HepG2 (cell line): ENCODE measurements around the gene MYLK2. TPM values are rescaled to one million over a fixed set of nuclear protein-coding genes. Genes with fewer than 3 reads are reported as not detected.
A peak's percentile ranks its signal among the peaks of the same experiment; 100 is the strongest.

ENCODE experiments used
- FOXO1 ChIP-seq: sonication (generic); formaldehyde crosslinking; IDR thresholded peaks from 2 replicates; pipeline ENCODE4 v1.4.0; 2020; ENCODE audit warnings: missing genetic modification reagents
- HNF4G ChIP-seq, 2 experiments: sonication (generic) in 1 of 2; formaldehyde crosslinking in 1 of 2; IDR thresholded peaks; 2 replicates each; pipeline versions ENCODE4 v1.4.0 to v1.6.1; 2011 to 2020; ENCODE audit warnings: borderline replicate concordance in 2 of 2, low read depth in 2 of 2, mild to moderate bottlenecking in 2 of 2, low read length in 1 of 2, missing genetic modification reagents in 1 of 2, moderate library complexity in 1 of 2
- NFYB ChIP-seq: sonication (generic); formaldehyde crosslinking; IDR thresholded peaks from 2 replicates; pipeline ENCODE4 v1.4.0; 2020; ENCODE audit warnings: missing genetic modification reagents
- RERE ChIP-seq: IDR thresholded peaks from 2 replicates; pipeline ENCODE4 v1.6.1; 2016; ENCODE audit warnings: low read depth, missing genetic modification reagents, missing compliant biosample characterization
- SMYD3 ChIP-seq: sonication (generic); formaldehyde crosslinking; IDR thresholded peaks from 2 replicates; pipeline ENCODE4 v1.8.1; 2023; ENCODE audit warnings: mild to moderate bottlenecking, missing genetic modification reagents
- SP4 ChIP-seq: sonication (generic); formaldehyde crosslinking; IDR thresholded peaks from 2 replicates; pipeline ENCODE4 v1.8.1; 2023; ENCODE audit warnings: mild to moderate bottlenecking, missing genetic modification reagents
- SP5 ChIP-seq: IDR thresholded peaks from 2 replicates; pipeline ENCODE4 v1.6.1; 2016; ENCODE audit warnings: low read depth, borderline replicate concordance
- TFDP1 ChIP-seq: IDR thresholded peaks from 2 replicates; pipeline ENCODE4 v1.6.1; 2016; ENCODE audit warnings: missing compliant biosample characterization, missing genetic modification reagents, borderline replicate concordance
- YEATS4 ChIP-seq: sonication (generic); formaldehyde crosslinking; IDR thresholded peaks from 2 replicates; pipeline ENCODE4 v1.4.0; 2020; ENCODE audit warnings: missing genetic modification reagents, borderline replicate concordance
- ZNF10 ChIP-seq: sonication (generic); formaldehyde crosslinking; IDR thresholded peaks from 2 replicates; pipeline ENCODE4 v1.4.0; 2020; ENCODE audit warnings: mild to moderate bottlenecking, low read depth, missing genetic modification reagents, borderline replicate concordance
- ZSCAN31 ChIP-seq: sonication (generic); formaldehyde crosslinking; IDR thresholded peaks from 2 replicates; pipeline ENCODE4 v1.5.0; 2020; ENCODE audit warnings: low read depth, mild to moderate bottlenecking, missing genetic modification reagents
- polyA plus RNA-seq, 8 experiments: library from polyadenylated mRNA; depleted of rRNA in 3 of 8; stranded (reverse) in 7 of 8; unstranded in 1 of 8; fragments of >200 nt; fragmentation: Illumina TruSeq in 4 of 8; extraction: Trizol in 4 of 8; gene quantifications; 2 replicates each; pipeline versions ENCODE4 v1.2.1 to v1.2.3, GENCODE V29; 2011 to 2016; ENCODE audit warnings: low read depth in 4 of 8, missing spikeins in 1 of 8, mixed read lengths in 1 of 8; ENCODE audit not compliant: insufficient read depth in 1 of 8
- total RNA-seq, 5 experiments: library from RNA; depleted of rRNA; stranded (reverse); fragments of >200 nt; fragmentation: Illumina TruSeq; extraction: Trizol; gene quantifications; 2 replicates each; pipeline ENCODE4 v1.2.3, GENCODE V29; 2016; ENCODE audit warnings: low read depth in 1 of 5
- TF ChIP-seq, protein P1 (sequence below): IDR thresholded peaks from 2 replicates; pipeline ENCODE4 v1.6.1; 2016; ENCODE audit warnings: low read depth
- TF ChIP-seq, protein P2 (sequence below): sonication (generic); formaldehyde crosslinking; IDR thresholded peaks from 2 replicates; pipeline ENCODE4 v1.5.0; 2020; ENCODE audit warnings: missing genetic modification reagents
- TF ChIP-seq, protein P3 (sequence below): sonication (generic); formaldehyde crosslinking; IDR thresholded peaks from 2 replicates; pipeline ENCODE4 v1.4.0; 2020; ENCODE audit warnings: mild to moderate bottlenecking, missing genetic modification reagents
- TF ChIP-seq, protein P4 (sequence below): sonication (generic); formaldehyde crosslinking; IDR thresholded peaks from 2 replicates; pipeline ENCODE4 v1.5.0; 2020; ENCODE audit warnings: mild to moderate bottlenecking, missing genetic modification reagents, borderline replicate concordance

MYLK2 gene
- total and polyA plus RNA-seq, 2 of the 13 experiments (the other 11 are each of a cell fraction or from before 2014, with no cell fraction given) = 0.27 TPM; not detected in 1

DNA sequence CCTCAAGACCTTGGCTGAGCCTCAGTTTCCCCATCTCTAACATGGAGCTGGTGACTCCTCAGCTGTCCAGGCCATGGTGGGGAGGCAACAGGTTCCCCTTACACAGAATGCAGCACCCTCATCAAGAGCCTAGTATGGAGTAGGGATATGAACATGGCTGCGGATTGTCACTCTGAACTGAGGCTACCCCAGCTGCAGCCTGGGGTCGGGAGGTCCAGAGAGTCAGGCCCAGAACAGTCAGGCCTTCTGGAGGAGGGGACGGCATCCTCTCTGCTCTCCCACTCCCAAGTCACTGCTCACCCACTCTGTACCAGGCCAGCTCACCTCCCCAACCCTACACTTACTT is 27.6 kb downstream of the MYLK2 start (continued):
- TF ChIP-seq SMYD3 (CRISPR knock-in tag) = no peak
- TF ChIP-seq NFYB (CRISPR knock-in tag) = no peak
- TF ChIP-seq, protein P1, sequence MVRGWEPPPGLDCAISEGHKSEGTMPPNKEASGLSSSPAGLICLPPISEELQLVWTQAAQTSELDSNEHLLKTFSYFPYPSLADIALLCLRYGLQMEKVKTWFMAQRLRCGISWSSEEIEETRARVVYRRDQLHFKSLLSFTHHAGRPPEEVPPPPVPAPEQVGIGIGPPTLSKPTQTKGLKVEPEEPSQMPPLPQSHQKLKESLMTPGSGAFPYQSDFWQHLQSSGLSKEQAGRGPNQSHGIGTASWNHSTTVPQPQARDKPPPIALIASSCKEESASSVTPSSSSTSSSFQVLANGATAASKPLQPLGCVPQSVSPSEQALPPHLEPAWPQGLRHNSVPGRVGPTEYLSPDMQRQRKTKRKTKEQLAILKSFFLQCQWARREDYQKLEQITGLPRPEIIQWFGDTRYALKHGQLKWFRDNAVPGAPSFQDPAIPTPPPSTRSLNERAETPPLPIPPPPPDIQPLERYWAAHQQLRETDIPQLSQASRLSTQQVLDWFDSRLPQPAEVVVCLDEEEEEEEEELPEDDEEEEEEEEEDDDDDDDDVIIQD (CRISPR knock-in tag) = no peak
- TF ChIP-seq ZSCAN31 (CRISPR knock-in tag) = no peak
- TF ChIP-seq TFDP1 (CRISPR knock-in tag) = no peak
- TF ChIP-seq, protein P2, sequence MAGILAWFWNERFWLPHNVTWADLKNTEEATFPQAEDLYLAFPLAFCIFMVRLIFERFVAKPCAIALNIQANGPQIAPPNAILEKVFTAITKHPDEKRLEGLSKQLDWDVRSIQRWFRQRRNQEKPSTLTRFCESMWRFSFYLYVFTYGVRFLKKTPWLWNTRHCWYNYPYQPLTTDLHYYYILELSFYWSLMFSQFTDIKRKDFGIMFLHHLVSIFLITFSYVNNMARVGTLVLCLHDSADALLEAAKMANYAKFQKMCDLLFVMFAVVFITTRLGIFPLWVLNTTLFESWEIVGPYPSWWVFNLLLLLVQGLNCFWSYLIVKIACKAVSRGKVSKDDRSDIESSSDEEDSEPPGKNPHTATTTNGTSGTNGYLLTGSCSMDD (CRISPR knock-in tag) = no peak
- TF ChIP-seq YEATS4 (CRISPR knock-in tag) = no peak
- TF ChIP-seq ZNF10 (CRISPR knock-in tag) = no peak
- no peak for TF ChIP-seq RERE (CRISPR knock-in tag)
- TF ChIP-seq SP4 (CRISPR knock-in tag) = 0 out of 2 replicates have a peak, but pooled peaks have one; percentile 30
- no peak for TF ChIP-seq HNF4G (IDR thresholded peaks at IDR 0.05; ENCODE audit: borderline replicate concordance, low read depth, low read length)
- no peak for TF ChIP-seq HNF4G (CRISPR knock-in tag; IDR thresholded peaks at IDR 0.05; ENCODE audit: borderline replicate concordance, low read depth)
- no peak for TF ChIP-seq SP5
- 0 out of 2 replicates have a peak, but pooled peaks have one; percentile 1 for TF ChIP-seq FOXO1 (CRISPR knock-in tag)
- TF ChIP-seq, protein P3, sequence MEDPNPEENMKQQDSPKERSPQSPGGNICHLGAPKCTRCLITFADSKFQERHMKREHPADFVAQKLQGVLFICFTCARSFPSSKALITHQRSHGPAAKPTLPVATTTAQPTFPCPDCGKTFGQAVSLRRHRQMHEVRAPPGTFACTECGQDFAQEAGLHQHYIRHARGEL = peak; percentile 5; the same call in 1 of the 2 replicates
- TF ChIP-seq, protein P4, sequence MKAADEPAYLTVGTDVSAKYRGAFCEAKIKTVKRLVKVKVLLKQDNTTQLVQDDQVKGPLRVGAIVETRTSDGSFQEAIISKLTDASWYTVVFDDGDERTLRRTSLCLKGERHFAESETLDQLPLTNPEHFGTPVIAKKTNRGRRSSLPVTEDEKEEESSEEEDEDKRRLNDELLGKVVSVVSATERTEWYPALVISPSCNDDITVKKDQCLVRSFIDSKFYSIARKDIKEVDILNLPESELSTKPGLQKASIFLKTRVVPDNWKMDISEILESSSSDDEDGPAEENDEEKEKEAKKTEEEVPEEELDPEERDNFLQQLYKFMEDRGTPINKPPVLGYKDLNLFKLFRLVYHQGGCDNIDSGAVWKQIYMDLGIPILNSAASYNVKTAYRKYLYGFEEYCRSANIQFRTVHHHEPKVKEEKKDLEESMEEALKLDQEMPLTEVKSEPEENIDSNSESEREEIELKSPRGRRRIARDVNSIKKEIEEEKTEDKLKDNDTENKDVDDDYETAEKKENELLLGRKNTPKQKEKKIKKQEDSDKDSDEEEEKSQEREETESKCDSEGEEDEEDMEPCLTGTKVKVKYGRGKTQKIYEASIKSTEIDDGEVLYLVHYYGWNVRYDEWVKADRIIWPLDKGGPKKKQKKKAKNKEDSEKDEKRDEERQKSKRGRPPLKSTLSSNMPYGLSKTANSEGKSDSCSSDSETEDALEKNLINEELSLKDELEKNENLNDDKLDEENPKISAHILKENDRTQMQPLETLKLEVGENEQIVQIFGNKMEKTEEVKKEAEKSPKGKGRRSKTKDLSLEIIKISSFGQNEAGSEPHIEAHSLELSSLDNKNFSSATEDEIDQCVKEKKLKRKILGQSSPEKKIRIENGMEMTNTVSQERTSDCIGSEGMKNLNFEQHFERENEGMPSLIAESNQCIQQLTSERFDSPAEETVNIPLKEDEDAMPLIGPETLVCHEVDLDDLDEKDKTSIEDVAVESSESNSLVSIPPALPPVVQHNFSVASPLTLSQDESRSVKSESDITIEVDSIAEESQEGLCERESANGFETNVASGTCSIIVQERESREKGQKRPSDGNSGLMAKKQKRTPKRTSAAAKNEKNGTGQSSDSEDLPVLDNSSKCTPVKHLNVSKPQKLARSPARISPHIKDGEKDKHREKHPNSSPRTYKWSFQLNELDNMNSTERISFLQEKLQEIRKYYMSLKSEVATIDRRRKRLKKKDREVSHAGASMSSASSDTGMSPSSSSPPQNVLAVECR (CRISPR knock-in tag) = no peak
